GM15510 (cell line): ENCODE data around the gene TBL1Y.

ENCODE experiments used
- POLR2A ChIP-seq: IDR thresholded peaks from 3 replicates; pipeline ENCODE4 v1.6.1; 2011; ENCODE audit warnings: borderline replicate concordance; ENCODE audit not compliant: insufficient read length; ENCODE audit errors: extremely low read depth

Gene TBL1Y

GRCh38 chrY:7007911-7008310 lies 97.4 kb downstream of the TBL1Y start:
- TF ChIP-seq POLR2A, result no peak

- no peak for TF ChIP-seq POLR2A
Observed at GRCh38 chrY:7008578-7009355, 98.3 kb downstream of the TBL1Y start.

DNA sequence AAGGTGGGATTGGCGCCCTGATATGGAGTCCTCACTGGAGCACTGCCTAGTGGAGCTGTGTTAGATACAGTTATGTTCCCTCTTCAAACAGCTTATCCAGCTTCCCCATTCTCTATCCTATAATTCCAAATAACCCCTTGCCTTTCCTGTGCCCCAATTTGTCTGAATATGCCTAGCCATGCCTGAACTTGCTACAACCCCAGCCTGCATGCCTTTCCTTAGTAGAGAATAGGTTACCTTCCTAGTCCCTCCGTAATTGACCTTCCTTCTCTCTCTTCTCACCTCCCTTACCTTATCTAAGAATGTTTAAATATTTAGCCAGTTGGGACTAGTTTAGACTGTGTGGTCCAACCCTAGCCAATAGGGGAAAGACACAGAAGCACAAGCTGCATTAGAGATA lies 102.6 kb downstream of the TBL1Y start:
- no peak for TF ChIP-seq POLR2A

DNA sequence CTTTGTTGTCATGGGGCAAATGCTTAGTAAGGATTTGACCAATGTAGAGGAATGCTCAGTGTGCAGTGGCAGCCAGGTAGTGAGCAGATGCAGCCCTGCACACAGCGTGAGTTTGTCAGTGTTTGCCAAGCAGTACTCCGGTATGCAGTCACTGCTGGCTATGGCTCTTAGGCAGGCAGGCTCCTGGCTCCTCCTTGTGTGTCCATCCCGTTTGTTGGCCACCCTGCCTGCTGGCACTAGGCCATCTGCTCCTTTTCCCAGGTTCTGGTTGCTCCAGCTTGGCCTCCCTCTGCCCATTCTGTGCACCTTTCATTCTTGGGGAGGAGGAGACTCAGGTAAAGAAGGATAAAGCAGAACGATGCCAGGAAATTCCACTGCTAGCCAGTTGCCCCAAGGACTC lies 106.0 kb downstream of the TBL1Y start:
- TF ChIP-seq POLR2A, result no peak

- no peak for TF ChIP-seq POLR2A
Observed at GRCh38 chrY:7017244-7018080, 107.0 kb downstream of the TBL1Y start.

GRCh38 chrY:7039037-7039436 lies 128.5 kb downstream of the TBL1Y start:
- TF ChIP-seq POLR2A, result no peak

- TF ChIP-seq POLR2A, result no peak
Observed at GRCh38 chrY:7040662-7041061, 130.2 kb downstream of the TBL1Y start.

DNA sequence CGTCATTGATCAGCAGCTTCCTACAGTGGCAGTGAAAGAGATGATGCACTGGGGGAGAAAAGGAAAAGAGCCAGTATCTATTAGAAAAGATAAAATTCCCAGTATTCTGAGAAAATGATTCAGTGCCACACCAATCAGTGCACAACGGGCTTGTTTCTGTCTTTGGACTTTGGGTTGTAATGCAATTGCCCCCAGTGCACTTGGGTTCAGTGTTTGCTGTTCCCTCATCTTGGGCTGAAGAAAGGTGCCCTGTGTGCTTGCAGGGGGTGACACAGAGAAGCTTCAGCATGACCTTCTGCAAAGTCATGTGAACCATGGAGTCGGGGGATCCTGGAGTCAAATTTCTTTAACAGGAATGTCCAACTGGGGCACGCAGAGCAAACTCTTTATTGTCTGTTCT lies 131.5 kb downstream of the TBL1Y start:
- TF ChIP-seq POLR2A, result no peak

- no peak for TF ChIP-seq POLR2A
Observed at GRCh38 chrY:7056886-7057285, 146.4 kb downstream of the TBL1Y start.

- TF ChIP-seq POLR2A, result no peak
Observed at GRCh38 chrY:7078725-7079124, 168.2 kb downstream of the TBL1Y start.

- TF ChIP-seq POLR2A, result no peak
Observed at GRCh38 chrY:7085606-7086005, 175.1 kb downstream of the TBL1Y start.

GRCh38 chrY:7092836-7093235 lies 182.3 kb downstream of the TBL1Y start:
- TF ChIP-seq POLR2A, result no peak

- TF ChIP-seq POLR2A, result no peak
Observed at GRCh38 chrY:7094365-7094764, 183.9 kb downstream of the TBL1Y start.

DNA sequence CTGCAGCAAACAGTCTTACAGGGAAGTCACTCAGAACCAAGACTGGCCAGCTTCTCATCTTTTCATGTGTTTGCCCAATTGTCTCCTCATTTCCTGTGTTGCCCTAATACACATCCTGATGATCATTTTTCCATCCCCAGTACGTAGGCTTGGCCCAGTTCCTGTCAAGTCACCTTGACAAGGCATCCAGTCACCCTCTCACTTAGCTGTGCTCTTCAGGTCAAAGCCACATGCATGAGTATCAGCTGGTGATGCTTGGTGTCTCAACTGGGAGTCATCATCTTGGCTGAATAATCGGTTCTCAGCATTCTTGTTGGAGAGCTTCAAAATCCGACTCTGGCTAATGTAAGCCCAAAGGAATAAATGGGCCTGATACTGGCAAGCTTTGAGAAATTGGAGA lies 186.5 kb downstream of the TBL1Y start:
- no peak for TF ChIP-seq POLR2A

GRCh38 chrY:7099742-7100141 lies 189.2 kb downstream of the TBL1Y start:
- no peak for TF ChIP-seq POLR2A

- TF ChIP-seq POLR2A, result no peak
Observed at GRCh38 chrY:7102680-7103079, 192.2 kb downstream of the TBL1Y start.
